ENCODE results near the gene IQCK.
"Not testable (repeated sequence)": the region's sequence is repeated elsewhere in the genome, so short reads cannot be mapped to it uniquely, and the experiment has no call there.

IQCK gene

GRCh38 chr16:19757762-19758595, 39.9 kb downstream of the IQCK start:
- no peak for DNase-seq (ENCODE audit: low spot score)

GRCh38 chr16:19760356-19761060, 42.4 kb downstream of the IQCK start:
- DNase-seq (ENCODE audit: low spot score), result no peak

GRCh38 chr16:19765860-19766553, 47.9 kb downstream of the IQCK start:
- DNase-seq (ENCODE audit: low spot score), result no peak

GRCh38 chr16:19766554-19766884, 48.4 kb downstream of the IQCK start:
- no peak for DNase-seq (ENCODE audit: low spot score)

- DNase-seq (ENCODE audit: low spot score), result no peak
These were observed 48.9 kb downstream of the IQCK start for GRCh38 chr16:19766988-19767387.

- DNase-seq (ENCODE audit: low spot score), result no peak
These were observed 49.4 kb downstream of the IQCK start for GRCh38 chr16:19767497-19767896.

GRCh38 chr16:19769239-19769638, 51.2 kb downstream of the IQCK start:
- no peak for DNase-seq (ENCODE audit: low spot score)

GRCh38 chr16:19771040-19771439, 53.0 kb downstream of the IQCK start:
- DNase-seq (ENCODE audit: low spot score), result no peak

- DNase-seq (ENCODE audit: low spot score), result no peak
These were observed 53.7 kb downstream of the IQCK start for GRCh38 chr16:19771796-19772195.

GRCh38 chr16:19774024-19774423, 56.0 kb downstream of the IQCK start:
- DNase-seq (ENCODE audit: low spot score), result no peak

- DNase-seq (ENCODE audit: low spot score), result no peak
These were observed 58.1 kb downstream of the IQCK start for GRCh38 chr16:19776147-19776546.

GRCh38 chr16:19776565-19776964, 58.5 kb downstream of the IQCK start:
- DNase-seq (ENCODE audit: low spot score), result no peak

- no peak for DNase-seq (ENCODE audit: low spot score)
These were observed 62.2 kb downstream of the IQCK start for GRCh38 chr16:19780321-19780720.

- no peak for DNase-seq (ENCODE audit: low spot score)
These were observed 63.2 kb downstream of the IQCK start for GRCh38 chr16:19781226-19781625.

- DNase-seq (ENCODE audit: low spot score), result no peak
These were observed 65.5 kb downstream of the IQCK start for GRCh38 chr16:19783363-19784182.

GRCh38 chr16:19784183-19784736, 66.2 kb downstream of the IQCK start:
- no peak for DNase-seq (ENCODE audit: low spot score)

- no peak for DNase-seq (ENCODE audit: low spot score)
These were observed 67.0 kb downstream of the IQCK start for GRCh38 chr16:19785081-19785480.

- DNase-seq (ENCODE audit: low spot score), result no peak
These were observed 67.5 kb downstream of the IQCK start for GRCh38 chr16:19785512-19786130.

GRCh38 chr16:19801369-19801768, 83.3 kb downstream of the IQCK start:
- not testable (repeated sequence) for DNase-seq (ENCODE audit: low spot score)

- DNase-seq (ENCODE audit: low spot score), result not testable (repeated sequence)
These were observed 83.8 kb downstream of the IQCK start for GRCh38 chr16:19801824-19802223.

- no peak for DNase-seq (ENCODE audit: low spot score)
These were observed 84.5 kb downstream of the IQCK start for GRCh38 chr16:19802612-19803011.
